H1 (cell line): Measurements from ENCODE around the gene ARPP19. TPM values are rescaled to one million over a fixed set of nuclear protein-coding genes. Genes with fewer than 3 reads are reported as not detected.

Source experiments
- CTCF ChIA-PET: fragments of 300-600 bp; sonication (Branson Sonifier 250); formaldehyde crosslinking; loops from one replicate; lab custom pipeline; 2021; ENCODE audit not compliant: partially characterized antibody; lab: Charles Lee
- POLR2A ChIA-PET: fragments of 300-600 bp; sonication (Branson Sonifier 250); formaldehyde crosslinking; loops from one replicate; lab custom pipeline; 2021; ENCODE audit warnings: inconsistent platforms; ENCODE audit not compliant: partially characterized antibody; lab: Charles Lee
- DNase-seq, 2 experiments: peaks; one replicate each; pipeline versions ENCODE4 v3.0.0 to v3.0.0-alpha.2; 2010 to 2022; ENCODE audit warnings: low spot score in 2 of 2, low read depth in 1 of 2, mixed read lengths in 1 of 2
- FAIRE-seq: peaks from 2 replicates; lab custom pipeline; 2011; peaks lifted over from hg19 to GRCh38; lab: Jason Lieb, UNC
- H2AFZ ChIP-seq: 2 replicates; pipeline ENCODE4 v1.8.1; 2012; ENCODE audit warnings: low read length, inconsistent platforms
- H2AK5ac ChIP-seq: 2 replicates; pipeline ENCODE4 v1.6.1; 2013; ENCODE audit warnings: low read depth, low read length
- H2BK120ac ChIP-seq: replicated peaks from 2 replicates; pipeline ENCODE3; 2013; ENCODE audit warnings: low read depth, low read length, inconsistent platforms
- H2BK12ac ChIP-seq: 2 replicates; pipeline ENCODE4 v1.6.1; 2013; ENCODE audit warnings: low read depth, low read length
- H2BK15ac ChIP-seq: 2 replicates; pipeline ENCODE4 v1.6.1; 2013; ENCODE audit warnings: low read length
- H2BK20ac ChIP-seq: 2 replicates; pipeline ENCODE4 v1.6.1; 2013; ENCODE audit warnings: low read length
- H2BK5ac ChIP-seq: 2 replicates; pipeline ENCODE4 v1.6.1; 2013; ENCODE audit warnings: low read depth, low read length
- H3K14ac ChIP-seq: 2 replicates; pipeline ENCODE4 v1.6.1; 2013; ENCODE audit warnings: inconsistent platforms; ENCODE audit not compliant: insufficient read length
- H3K18ac ChIP-seq: 2 replicates; pipeline ENCODE4 v1.6.1; 2013; ENCODE audit warnings: low read length; ENCODE audit errors: extremely low read depth
- H3K23ac ChIP-seq: 2 replicates; pipeline ENCODE4 v1.6.1; 2013; ENCODE audit warnings: inconsistent platforms; ENCODE audit not compliant: insufficient read length
- H3K23me2 ChIP-seq: 2 replicates; pipeline ENCODE4 v1.6.1; 2013; ENCODE audit warnings: low read depth, low read length
- H3K27ac ChIP-seq: 2 replicates; pipeline ENCODE4 v1.6.1; 2011; ENCODE audit warnings: low read depth, low read length, inconsistent platforms
- H3K27me3 ChIP-seq, 4 experiments: replicated peaks in 1 of 4; 1 replicate in 1 of 4; 2 replicates in 3 of 4; pipeline versions ENCODE4 v1.6.1 to v1.8.1; 2011 to 2013; ENCODE audit warnings: low read length in 3 of 4, mild to moderate bottlenecking in 3 of 4, inconsistent platforms in 2 of 4, mixed read lengths in 2 of 4, moderate library complexity in 1 of 4; ENCODE audit not compliant: control insufficient read depth in 3 of 4, insufficient read depth in 3 of 4; ENCODE audit errors: extremely low read depth in 1 of 4
- H3K36me3 ChIP-seq, 4 experiments: 2 replicates each; pipeline versions ENCODE4 v1.6.1 to v1.8.1; 2011 to 2013; ENCODE audit warnings: mild to moderate bottlenecking in 4 of 4, low read length in 3 of 4, moderate library complexity in 2 of 4, control low read depth in 1 of 4, inconsistent platforms in 1 of 4; ENCODE audit not compliant: insufficient read depth in 4 of 4, control insufficient read depth in 2 of 4
- H3K4ac ChIP-seq: replicated peaks from 2 replicates; pipeline ENCODE3; 2013; ENCODE audit warnings: low read length, low read depth, mixed read lengths, inconsistent platforms; ENCODE audit not compliant: insufficient read length
- H3K4me1 ChIP-seq, 4 experiments: replicated peaks in 1 of 4; 1 replicate in 1 of 4; 2 replicates in 3 of 4; pipeline versions ENCODE4 v1.6.1 to v1.8.1; 2011 to 2013; ENCODE audit warnings: low read length in 3 of 4, inconsistent platforms in 2 of 4, mixed read lengths in 1 of 4; ENCODE audit not compliant: insufficient read depth in 4 of 4, control insufficient read depth in 3 of 4
- H3K4me2 ChIP-seq, 2 experiments: 2 replicates each; pipeline versions ENCODE4 v1.6.1 to v1.8.1; 2011 to 2013; ENCODE audit warnings: low read depth in 2 of 2, low read length in 2 of 2, control low read depth in 1 of 2, inconsistent platforms in 1 of 2, mild to moderate bottlenecking in 1 of 2; ENCODE audit not compliant: insufficient read depth in 1 of 2
- H3K4me3 ChIP-seq, 4 experiments: fragments of 200-600, 300-600 bp in 1 of 4; sonication (generic), shearing (Covaris generic), sonication (Bioruptor Twin) in 1 of 4; 2 replicates each; pipeline versions ENCODE4 v1.5.1 to v1.8.1; 2011 to 2016; ENCODE audit warnings: low read length in 4 of 4, low read depth in 3 of 4, control low read depth in 2 of 4, inconsistent platforms in 2 of 4, mild to moderate bottlenecking in 2 of 4, mixed read lengths in 1 of 4, moderate library complexity in 1 of 4; ENCODE audit not compliant: insufficient read depth in 2 of 4; ENCODE audit errors: extremely low read depth in 1 of 4
- H3K56ac ChIP-seq: replicated peaks from 2 replicates; pipeline ENCODE3; 2013; ENCODE audit warnings: low read depth, mild to moderate bottlenecking, mixed read lengths, low read length, inconsistent platforms; ENCODE audit not compliant: insufficient read length
- H3K79me1 ChIP-seq: 2 replicates; pipeline ENCODE4 v1.6.1; 2013; ENCODE audit warnings: low read depth, low read length, control low read depth
- H3K79me2 ChIP-seq, 2 experiments: 2 replicates each; pipeline versions ENCODE4 v1.6.1 to v1.8.1; 2012 to 2013; ENCODE audit warnings: low read length in 2 of 2, mild to moderate bottlenecking in 2 of 2, inconsistent platforms in 1 of 2; ENCODE audit not compliant: insufficient read depth in 2 of 2, control insufficient read depth in 1 of 2
- H3K9ac ChIP-seq, 4 experiments: replicated peaks in 1 of 4; 1 replicate in 1 of 4; 2 replicates in 3 of 4; pipeline versions ENCODE4 v1.6.1 to v1.8.1; 2011 to 2013; ENCODE audit warnings: low read depth in 3 of 4, low read length in 3 of 4, control low read depth in 2 of 4, mild to moderate bottlenecking in 2 of 4, moderate library complexity in 2 of 4, inconsistent platforms in 1 of 4; ENCODE audit errors: extremely low read depth in 1 of 4
- H3K9me3 ChIP-seq, 2 experiments: 2 replicates each; pipeline versions ENCODE4 v1.6.1 to v1.8.1; 2012 to 2013; ENCODE audit warnings: mild to moderate bottlenecking in 2 of 2, moderate library complexity in 2 of 2, control low read depth in 1 of 2, inconsistent platforms in 1 of 2, low read depth in 1 of 2, low read length in 1 of 2, mixed read lengths in 1 of 2; ENCODE audit not compliant: insufficient read depth in 2 of 2
- H4K20me1 ChIP-seq, 2 experiments: replicated peaks in 1 of 2; 2 replicates each; pipeline versions ENCODE3 to v1.8.1; 2011 to 2013; ENCODE audit warnings: inconsistent platforms in 2 of 2, low read length in 2 of 2, mild to moderate bottlenecking in 1 of 2; ENCODE audit not compliant: insufficient read depth in 2 of 2, control insufficient read depth in 1 of 2
- H4K5ac ChIP-seq: 2 replicates; pipeline ENCODE4 v1.6.1; 2013; ENCODE audit warnings: low read length, low read depth, mixed read lengths, inconsistent platforms; ENCODE audit not compliant: insufficient read length
- H4K8ac ChIP-seq: 2 replicates; pipeline ENCODE4 v1.8.0; 2013; ENCODE audit warnings: mild to moderate bottlenecking, moderate library complexity, low read length, inconsistent platforms; ENCODE audit not compliant: insufficient read depth; ENCODE audit errors: extremely low read depth
- H4K91ac ChIP-seq: replicated peaks from 2 replicates; pipeline ENCODE3; 2013; ENCODE audit warnings: low read length, mixed read lengths, inconsistent platforms; ENCODE audit not compliant: insufficient read length
- ASH2L ChIP-seq: fragments of 200-600, 300-600 bp; sonication (generic); IDR thresholded peaks from one replicate; pipeline ENCODE4 v1.7.1; 2017; ENCODE audit warnings: low read length
- ATF2 ChIP-seq: IDR thresholded peaks from 2 replicates; pipeline ENCODE4 v1.6.1; 2012; ENCODE audit warnings: low read length, inconsistent platforms
- CBX5 ChIP-seq: fragments of 300-800, 300-1000 bp; sonication (generic); IDR thresholded peaks from 2 replicates; pipeline ENCODE4 v1.7.1; 2016; ENCODE audit warnings: antibody characterized with exemption, low read length, low read depth
- CHD2 ChIP-seq: IDR thresholded peaks from 2 replicates; pipeline ENCODE4 v1.6.1; 2012; ENCODE audit warnings: low read length, improper control_type of control experiment
- EGR1 ChIP-seq: IDR thresholded peaks from 2 replicates; pipeline ENCODE4 v1.6.1; 2011; ENCODE audit warnings: low read depth, low read length, borderline replicate concordance
- EZH2 ChIP-seq: fragments of 200-600 bp; sonication (generic); IDR thresholded peaks from 2 replicates; pipeline ENCODE4 v1.7.1; 2012; ENCODE audit warnings: low read depth, mild to moderate bottlenecking, moderate library complexity, low read length, inconsistent platforms; ENCODE audit not compliant: severe bottlenecking
- GABPA ChIP-seq: IDR thresholded peaks from 2 replicates; pipeline ENCODE4 v1.6.1; 2011; ENCODE audit warnings: mild to moderate bottlenecking, low read length, moderate library complexity, borderline replicate concordance; ENCODE audit not compliant: insufficient read depth
- MAFK ChIP-seq: IDR thresholded peaks from 2 replicates; pipeline ENCODE4 v1.6.1; 2012; ENCODE audit warnings: low read depth, mild to moderate bottlenecking, improper control_type of control experiment, low read length
- RNF2 ChIP-seq: fragments of 200-900, 300-1000 bp; sonication (generic); IDR thresholded peaks from 2 replicates; pipeline ENCODE4 v1.7.1; 2016; ENCODE audit warnings: borderline replicate concordance, low read depth, mild to moderate bottlenecking, antibody characterized with exemption, low read length; ENCODE audit not compliant: poor library complexity, severe bottlenecking; ENCODE audit errors: missing control alignments
- SIX5 ChIP-seq: IDR thresholded peaks from 2 replicates; pipeline ENCODE4 v1.6.1; 2011; ENCODE audit warnings: mild to moderate bottlenecking, low read depth, low read length
- YY1 ChIP-seq: IDR thresholded peaks from 2 replicates; pipeline ENCODE4 v1.6.1; 2011; ENCODE audit warnings: low read depth, mild to moderate bottlenecking, low read length
- WGBS, 2 experiments: shearing (Covaris generic) in 1 of 2; methylation state at CpG; one replicate each; pipeline versions ENCODE4 v1.1.6 to v1.1.7; 2013 to 2015; ENCODE audit warnings: low lambda C conversion rate in 2 of 2, mixed read lengths in 2 of 2, inconsistent platforms in 1 of 2, low coverage in 1 of 2, missing lambda C conversion rate in 1 of 2; ENCODE audit not compliant: insufficient replicate concordance in 2 of 2, insufficient coverage in 1 of 2, insufficient read length in 1 of 2; ENCODE audit errors: extremely low coverage in 1 of 2, missing lambda C conversion rate in 1 of 2; 5-methylcytosine and 5-hydroxymethylcytosine counted together
- polyA plus RNA-seq, 7 experiments: library from polyadenylated mRNA; depleted of rRNA in 3 of 7; stranded (reverse) in 5 of 7; unstranded in 2 of 7; fragments of >200 nt in 5 of 7; fragments of 200-250 nt in 2 of 7; gene quantifications; 1 replicate in 5 of 7; 2 replicates in 1 of 7; 4 replicates in 1 of 7; pipeline versions ENCODE4 v1.2.1 to v1.2.3, GENCODE V29; 2011 to 2013; ENCODE audit warnings: missing spikeins in 2 of 7, mixed read lengths in 2 of 7
- total RNA-seq: library from RNA; stranded (reverse); fragmentation: NEBNext Ultra II Directional; extraction: Animal tissue kit (Norgen Biotek cat#: 25700); gene quantifications from 2 replicates; pipeline ENCODE4 v1.2.1, GENCODE V29; 2021

The ARPP19 gene
- total and polyA plus RNA-seq, 2 of the 8 experiments (the other 6 are each of a cell fraction or from before 2014, with no cell fraction given), result 81.9 to 274 TPM

GRCh38 chr15:52514482-52514881, 54.3 kb downstream of the ARPP19 start:
- CTCF ChIA-PET, result interaction anchor here (0.9 to 1.4 kb wide), 3 partner anchors 18 to 298 kb away, joined by 3 read pairs; no protein-coding TSS in a partner anchor
- Histone ChIP-seq H3K56ac (no peak overlapping the region), H3K4me3 (no peak overlapping the region), H3K9ac (no peak overlapping the region), H3K23ac (no peak overlapping the region), H4K8ac (no peak overlapping the region), H2BK120ac (no peak overlapping the region), H4K5ac (no peak overlapping the region), H3K27ac (no peak overlapping the region), H3K79me2 (peaks cover 0 to 13% of the 10 kb centered on the region in 2 experiments; a peak in 2 of 4 replicates), H3K14ac (no peak overlapping the region), H2BK20ac (no peak overlapping the region), H2BK15ac (no peak overlapping the region), H3K79me1 (no peaks in the 10 kb centered on the region; the same call in 1 of the 2 replicates), H2BK12ac (no peak overlapping the region), H2AK5ac (no peak overlapping the region), H4K20me1 (no peaks in the 10 kb centered on the region), H3K36me3 (no peaks in the 10 kb centered on the region), H3K9me3 (no peaks in the 10 kb centered on the region), H3K18ac (no peak overlapping the region), H3K27me3 (no peaks in the 10 kb centered on the region), H4K91ac (no peak overlapping the region), H2AFZ (no peak overlapping the region), H3K4ac (no peak overlapping the region), H3K4me2 (no peak overlapping the region), H3K4me1 (0 out of 7 replicates have a peak, but pooled peaks cover 0 to 4% (median 0%) of the 10 kb centered on the region in 4 experiments), H3K23me2 (no peaks in the 10 kb centered on the region), H2BK5ac (no peak overlapping the region)
- TF ChIP-seq ASH2L, result no peak
- no peak for TF ChIP-seq CHD2
- TF ChIP-seq SIX5, result no peak
- TF ChIP-seq MAFK, result no peak
- no peak for TF ChIP-seq GABPA
- TF ChIP-seq YY1, result no peak
- TF ChIP-seq EZH2, result no peak
- no peak for TF ChIP-seq EGR1
- no peak for TF ChIP-seq RNF2
- TF ChIP-seq CBX5, result no peak
- no peak for TF ChIP-seq ATF2
- 92% methylated on average over 1 of the region's 1 CpG; no CpG with 5 or more reads in 1 of the 2 experiments for WGBS, 2 experiments
- DNase-seq (no peak), FAIRE-seq (no peak)
- POLR2A ChIA-PET, result no interaction called here
